ENCODE data around the gene FBXL15.

FBXL15 gene

DNA sequence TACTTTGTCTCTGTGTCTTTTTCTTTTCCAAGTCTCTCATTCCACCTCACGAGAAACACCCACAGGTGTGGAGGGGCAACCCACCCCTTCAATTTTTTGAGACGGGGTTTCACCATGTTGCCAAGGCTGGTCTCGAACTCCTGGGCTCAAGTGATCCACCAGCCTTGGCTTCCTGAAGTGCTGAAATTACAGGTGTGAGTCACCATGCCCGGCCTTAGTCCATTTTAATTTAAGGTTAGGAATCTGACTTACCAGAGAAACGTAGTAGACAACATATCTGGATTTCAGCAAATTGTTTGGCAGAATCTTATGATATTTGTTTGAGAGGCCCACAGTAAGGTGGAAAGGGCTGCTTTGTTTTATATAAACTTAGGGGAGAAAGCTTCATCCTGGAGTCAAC, 28.3 kb upstream of the FBXL15 start:
- no peak overlapping the region for H3K4me3 ChIP-seq (ENCODE audit: low read depth in 1 of 2, low read length in 2 of 2)
- no peaks in the 10 kb centered on the region for H3K9me3 ChIP-seq (ENCODE audit: low read length)
- H3K27ac ChIP-seq (ENCODE audit: low read depth, low read length): no peak overlapping the region
- no peak overlapping the region for H3K9ac ChIP-seq (ENCODE audit: low read length)
- peaks cover 6% of the 10 kb centered on the region for H3K36me3 ChIP-seq (ENCODE audit: insufficient read depth, low read length)
- no peaks in the 10 kb centered on the region for H3K27me3 ChIP-seq (ENCODE audit: control insufficient read depth in 1 of 2, insufficient read depth in 2 of 2, low read length in 2 of 2)
- peaks cover 11% of the 10 kb centered on the region for H3K4me1 ChIP-seq (ENCODE audit: insufficient read depth, low read length)

- Histone ChIP-seq H3K4me1 (ENCODE audit: insufficient read depth, low read length) (peaks cover 23% of the 10 kb centered on the region), H3K36me3 (ENCODE audit: insufficient read depth, low read length) (peaks cover 18% of the 10 kb centered on the region), H3K4me3 (ENCODE audit: low read depth in 1 of 2, low read length in 2 of 2) (peak overlapping the region; percentile 70 to 96), H3K27ac (ENCODE audit: low read depth, low read length) (peak overlapping the region; percentile 97), H3K9me3 (ENCODE audit: low read length) (no peaks in the 10 kb centered on the region), H3K9ac (ENCODE audit: low read length) (peak overlapping the region; percentile 78), H3K27me3 (ENCODE audit: control insufficient read depth in 1 of 2, insufficient read depth in 2 of 2, low read length in 2 of 2) (no peaks in the 10 kb centered on the region)
Measured at GRCh38 chr10:102393411-102394078, 27.1 kb upstream of the FBXL15 start.

DNA sequence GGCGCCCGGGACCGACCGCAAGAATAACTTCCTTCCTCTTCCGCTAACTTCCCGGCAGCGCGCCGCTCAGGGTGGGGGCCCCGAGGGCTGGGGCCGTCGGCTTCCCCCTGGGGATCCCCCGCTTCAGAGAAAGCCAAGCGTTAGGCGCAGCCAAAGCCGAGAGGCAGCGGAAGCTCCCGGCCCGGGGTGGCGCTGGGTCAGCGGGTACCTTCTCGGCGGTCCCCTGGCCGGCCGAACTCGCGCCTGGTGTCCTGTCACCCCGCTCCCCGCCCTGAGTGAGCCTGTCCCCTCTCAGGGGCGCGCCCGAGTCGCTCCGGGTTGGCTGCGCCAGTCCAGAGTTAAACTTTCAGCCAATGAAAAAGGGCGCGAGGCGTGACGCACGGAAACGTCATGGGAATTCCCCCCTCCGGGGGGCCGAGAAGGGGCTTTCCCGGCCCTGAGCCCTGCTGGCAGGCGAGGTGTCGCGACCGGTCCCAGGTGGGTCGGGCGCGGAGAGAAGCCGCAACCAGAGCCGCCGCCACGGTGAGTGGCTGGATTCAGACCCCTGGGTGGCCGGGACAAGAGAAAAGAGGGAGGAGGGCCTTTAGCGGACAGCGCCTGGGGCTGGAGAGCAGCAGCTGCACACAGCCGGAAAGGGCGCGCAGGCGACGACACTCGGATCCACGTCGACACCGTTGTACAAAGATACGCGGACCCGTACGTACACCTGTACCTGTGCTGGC, 26.4 kb upstream of the FBXL15 start:
- peaks cover 18% of the 10 kb centered on the region for H3K36me3 ChIP-seq (ENCODE audit: insufficient read depth, low read length)
- peak overlapping the region; percentile 70 to 96 for H3K4me3 ChIP-seq (ENCODE audit: low read depth in 1 of 2, low read length in 2 of 2)
- H3K27ac ChIP-seq (ENCODE audit: low read depth, low read length): peak overlapping the region; percentile 97
- H3K9me3 ChIP-seq (ENCODE audit: low read length): no peaks in the 10 kb centered on the region
- H3K27me3 ChIP-seq (ENCODE audit: control insufficient read depth in 1 of 2, insufficient read depth in 2 of 2, low read length in 2 of 2): no peaks in the 10 kb centered on the region
- peak overlapping the region; percentile 78 for H3K9ac ChIP-seq (ENCODE audit: low read length)
- peaks cover 25% of the 10 kb centered on the region for H3K4me1 ChIP-seq (ENCODE audit: insufficient read depth, low read length)

DNA sequence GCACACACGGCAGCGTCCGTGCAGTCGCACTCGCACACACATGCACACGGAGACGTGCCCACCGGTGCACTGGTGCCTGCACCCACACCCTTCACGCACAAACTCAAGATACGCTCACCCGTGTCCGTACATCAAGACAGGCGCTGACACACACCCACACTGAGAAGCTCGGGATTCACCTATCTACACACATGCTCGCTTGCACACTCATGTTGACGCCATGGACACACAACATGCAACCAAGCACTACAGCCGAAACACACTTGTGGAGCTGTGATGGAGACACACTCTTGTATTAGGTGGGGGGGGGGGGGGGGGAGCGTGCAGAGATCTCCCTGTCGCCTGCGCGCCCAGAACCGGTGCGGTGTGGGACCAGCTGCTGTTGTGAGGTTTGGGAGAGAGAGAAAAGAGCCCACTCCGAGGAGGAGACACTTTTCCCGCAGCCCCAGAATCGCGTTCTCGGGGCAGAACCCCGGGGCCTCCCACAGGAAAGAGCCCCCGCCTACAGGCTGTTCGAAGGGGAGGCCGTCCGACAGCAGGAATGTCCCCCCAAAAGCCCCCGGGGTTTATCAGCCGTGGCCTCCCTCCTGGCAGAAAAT, 25.7 kb upstream of the FBXL15 start:
- Histone ChIP-seq H3K27me3 (ENCODE audit: control insufficient read depth in 1 of 2, insufficient read depth in 2 of 2, low read length in 2 of 2) (no peaks in the 10 kb centered on the region), H3K36me3 (ENCODE audit: insufficient read depth, low read length) (peaks cover 21% of the 10 kb centered on the region), H3K9ac (ENCODE audit: low read length) (peak overlapping the region; percentile 78), H3K27ac (ENCODE audit: low read depth, low read length) (peak overlapping the region; percentile 97), H3K4me3 (ENCODE audit: low read depth in 1 of 2, low read length in 2 of 2) (peak overlapping the region; percentile 70 to 96), H3K9me3 (ENCODE audit: low read length) (no peaks in the 10 kb centered on the region), H3K4me1 (ENCODE audit: insufficient read depth, low read length) (peaks cover 28% of the 10 kb centered on the region)

- no peaks in the 10 kb centered on the region for H3K27me3 ChIP-seq (ENCODE audit: control insufficient read depth in 1 of 2, insufficient read depth in 2 of 2, low read length in 2 of 2)
- H3K9ac ChIP-seq (ENCODE audit: low read length): peak within 1 kb of the TSS; percentile 98
- peak within 1 kb of the TSS; percentile 70 to 96 for H3K4me3 ChIP-seq (ENCODE audit: low read depth in 1 of 2, low read length in 2 of 2)
- peaks cover 35% of the 10 kb centered on the region for H3K4me1 ChIP-seq (ENCODE audit: insufficient read depth, low read length)
- H3K9me3 ChIP-seq (ENCODE audit: low read length): no peaks in the 10 kb centered on the region
- peaks cover 28% of the 10 kb centered on the region for H3K36me3 ChIP-seq (ENCODE audit: insufficient read depth, low read length)
- H3K27ac ChIP-seq (ENCODE audit: low read depth, low read length): peak within 1 kb of the TSS; percentile 97
Measured at GRCh38 chr10:102395400-102396316, 25.0 kb upstream of the FBXL15 start, which contains the start of gene NFKB2. NFKB2 (plus strand) TSS chr10:102395705; CDS start chr10:102395960, 255 bp downstream.

GRCh38 chr10:102396317-102396650, 24.4 kb upstream of the FBXL15 start:
- peaks cover 34% of the 10 kb centered on the region for H3K36me3 ChIP-seq (ENCODE audit: insufficient read depth, low read length)
- H3K9me3 ChIP-seq (ENCODE audit: low read length): no peaks in the 10 kb centered on the region
- no peaks in the 10 kb centered on the region for H3K27me3 ChIP-seq (ENCODE audit: control insufficient read depth in 1 of 2, insufficient read depth in 2 of 2, low read length in 2 of 2)
- H3K4me3 ChIP-seq (ENCODE audit: low read depth in 1 of 2, low read length in 2 of 2): peak overlapping the region; percentile 70 to 96
- H3K4me1 ChIP-seq (ENCODE audit: insufficient read depth, low read length): peaks cover 35% of the 10 kb centered on the region
- H3K27ac ChIP-seq (ENCODE audit: low read depth, low read length): peak overlapping the region; percentile 97
- peak overlapping the region; percentile 98 for H3K9ac ChIP-seq (ENCODE audit: low read length)

DNA sequence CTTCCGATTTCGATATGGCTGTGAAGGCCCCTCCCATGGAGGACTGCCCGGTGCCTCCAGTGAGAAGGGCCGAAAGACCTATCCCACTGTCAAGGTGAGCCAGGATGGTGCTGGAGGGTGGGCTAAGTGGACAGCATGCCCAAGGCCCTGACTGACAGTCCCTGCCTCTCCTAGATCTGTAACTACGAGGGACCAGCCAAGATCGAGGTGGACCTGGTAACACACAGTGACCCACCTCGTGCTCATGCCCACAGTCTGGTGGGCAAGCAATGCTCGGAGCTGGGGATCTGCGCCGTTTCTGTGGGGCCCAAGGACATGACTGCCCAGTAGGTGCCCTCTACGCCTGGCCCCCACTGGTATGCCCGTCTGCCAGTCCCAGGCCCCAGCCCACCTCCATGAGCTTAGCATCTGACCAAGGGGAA, 23.9 kb upstream of the FBXL15 start:
- Histone ChIP-seq H3K9me3 (ENCODE audit: low read length) (no peaks in the 10 kb centered on the region), H3K4me3 (ENCODE audit: low read depth in 1 of 2, low read length in 2 of 2) (peak overlapping the region; percentile 70 to 96), H3K9ac (ENCODE audit: low read length) (peak overlapping the region; percentile 98), H3K4me1 (ENCODE audit: insufficient read depth, low read length) (peaks cover 35% of the 10 kb centered on the region), H3K27me3 (ENCODE audit: control insufficient read depth in 1 of 2, insufficient read depth in 2 of 2, low read length in 2 of 2) (no peaks in the 10 kb centered on the region), H3K27ac (ENCODE audit: low read depth, low read length) (peak overlapping the region; percentile 97), H3K36me3 (ENCODE audit: insufficient read depth, low read length) (peaks cover 38% of the 10 kb centered on the region)

GRCh38 chr10:102397222-102398171, 23.1 kb upstream of the FBXL15 start:
- H3K9ac ChIP-seq (ENCODE audit: low read length): peak overlapping the region; percentile 98
- H3K27ac ChIP-seq (ENCODE audit: low read depth, low read length): peak overlapping the region; percentile 97
- no peaks in the 10 kb centered on the region for H3K9me3 ChIP-seq (ENCODE audit: low read length)
- peaks cover 45% of the 10 kb centered on the region for H3K36me3 ChIP-seq (ENCODE audit: insufficient read depth, low read length)
- H3K4me3 ChIP-seq (ENCODE audit: low read depth in 1 of 2, low read length in 2 of 2): peak overlapping the region in 1 of 2 donors; percentile 96
- peaks cover 42% of the 10 kb centered on the region for H3K4me1 ChIP-seq (ENCODE audit: insufficient read depth, low read length)
- no peaks in the 10 kb centered on the region for H3K27me3 ChIP-seq (ENCODE audit: control insufficient read depth in 1 of 2, insufficient read depth in 2 of 2, low read length in 2 of 2)

DNA sequence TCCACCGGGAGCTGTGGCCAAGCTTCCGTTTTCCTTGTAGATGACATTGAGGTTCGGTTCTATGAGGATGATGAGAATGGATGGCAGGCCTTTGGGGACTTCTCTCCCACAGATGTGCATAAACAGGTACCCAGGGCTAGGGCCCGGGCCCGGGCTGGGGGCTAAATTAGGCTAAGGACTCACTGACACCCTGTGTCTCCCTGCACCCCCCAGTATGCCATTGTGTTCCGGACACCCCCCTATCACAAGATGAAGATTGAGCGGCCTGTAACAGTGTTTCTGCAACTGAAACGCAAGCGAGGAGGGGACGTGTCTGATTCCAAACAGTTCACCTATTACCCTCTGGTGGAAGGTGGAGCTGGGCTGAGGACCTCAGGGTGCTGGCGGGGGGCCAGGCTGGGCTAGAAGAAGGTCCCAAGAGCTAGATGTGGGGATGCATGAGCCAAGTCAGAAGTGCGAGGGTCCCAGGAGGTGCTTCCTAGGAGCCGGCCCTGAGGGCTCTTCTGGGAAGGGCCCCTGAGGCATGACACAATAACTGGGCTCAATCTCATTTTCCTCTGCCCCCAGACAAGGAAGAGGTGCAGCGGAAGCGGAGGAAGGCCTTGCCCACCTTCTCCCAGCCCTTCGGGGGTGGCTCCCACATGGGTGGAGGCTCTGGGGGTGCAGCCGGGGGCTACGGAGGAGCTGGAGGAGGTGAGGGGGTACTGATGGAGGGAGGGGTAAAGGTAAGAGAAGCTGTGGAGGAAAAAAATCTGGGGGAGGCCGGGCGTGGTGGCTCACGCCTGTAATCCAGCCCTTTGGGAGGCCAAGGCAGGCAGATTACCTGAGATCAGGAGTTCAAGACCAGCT, 22.2 kb upstream of the FBXL15 start:
- Histone ChIP-seq H3K4me3 (ENCODE audit: low read depth in 1 of 2, low read length in 2 of 2) (peak overlapping the region in 1 of 2 donors; percentile 28), H3K27ac (ENCODE audit: low read depth, low read length) (peak overlapping the region; percentile 61)

More for the DNA sequence above, 22.2 kb upstream of the FBXL15 start:
- Histone ChIP-seq H3K9ac (ENCODE audit: low read length) (peak overlapping the region; percentile 41), H3K36me3 (ENCODE audit: insufficient read depth, low read length) (peaks cover 52% of the 10 kb centered on the region), H3K27me3 (ENCODE audit: control insufficient read depth in 1 of 2, insufficient read depth in 2 of 2, low read length in 2 of 2) (no peaks in the 10 kb centered on the region), H3K9me3 (ENCODE audit: low read length) (no peaks in the 10 kb centered on the region), H3K4me1 (ENCODE audit: insufficient read depth, low read length) (peaks cover 49% of the 10 kb centered on the region)

Data from muscle layer of colon (tissue), 2 donors.